Spleen (tissue), 13 donors: ENCODE data around the gene MEAK7. TPM values are rescaled to one million over a fixed set of nuclear protein-coding genes. Genes with fewer than 3 reads are reported as not detected.

Experiments
- DNase-seq: peaks from one replicate; pipeline ENCODE4 v3.0.0-alpha.2; 2020
- H3K27ac ChIP-seq, 8 donors: fragments of 200-600 bp; sonication (generic) in 7 of 8; 1 replicate in 4 of 8; 2 replicates in 4 of 8; pipeline versions ENCODE4 v1.5.0 to v1.8.0; 2016 to 2021; ENCODE audit warnings: inconsistent platforms in 4 of 8, mild to moderate bottlenecking in 4 of 8, moderate library complexity in 1 of 8
- H3K27me3 ChIP-seq, 7 donors: fragments of 200-600 bp; sonication (generic) in 6 of 7; replicated peaks in 1 of 7; 1 replicate in 4 of 7; 2 replicates in 3 of 7; pipeline versions ENCODE4 v1.5.0 to v1.8.0; 2016 to 2021; ENCODE audit warnings: inconsistent platforms in 3 of 7, mild to moderate bottlenecking in 1 of 7
- H3K36me3 ChIP-seq, 6 donors: fragments of 200-600 bp; sonication (generic) in 5 of 6; 1 replicate in 4 of 6; 2 replicates in 2 of 6; pipeline versions ENCODE4 v1.5.0 to v1.8.0; 2016 to 2021; ENCODE audit warnings: inconsistent platforms in 2 of 6
- H3K4me1 ChIP-seq, 6 donors: fragments of 200-600 bp; sonication (generic) in 5 of 6; 1 replicate in 3 of 6; 2 replicates in 3 of 6; pipeline versions ENCODE4 v1.5.0 to v1.8.0; 2016 to 2021; ENCODE audit warnings: inconsistent platforms in 3 of 6
- H3K4me3 ChIP-seq, 8 donors: fragments of 200-600 bp; sonication (generic) in 7 of 8; 1 replicate in 4 of 8; 2 replicates in 4 of 8; pipeline versions ENCODE4 v1.5.0 to v1.8.0; 2016 to 2021; ENCODE audit warnings: inconsistent platforms in 4 of 8, mild to moderate bottlenecking in 4 of 8, moderate library complexity in 2 of 8
- H3K9me3 ChIP-seq, 8 donors: fragments of 200-600 bp; sonication (generic) in 7 of 8; 1 replicate in 4 of 8; 2 replicates in 4 of 8; pipeline versions ENCODE4 v1.5.0 to v1.8.0; 2016 to 2021; ENCODE audit warnings: inconsistent platforms in 4 of 8
- CTCF ChIP-seq, 11 experiments: fragments of 200-600 bp in 7 of 11; fragments of 450-650 bp in 4 of 11; sonication (generic) in 4 of 11; IDR thresholded peaks in 8 of 11; conservative IDR thresholded peaks in 3 of 11; 1 replicate in 7 of 11; 2 replicates in 4 of 11; pipeline versions ENCODE4 v1.4.0 to v1.8.0; 2016 to 2021; ENCODE audit warnings: antibody characterized with exemption in 11 of 11, inconsistent platforms in 4 of 11, mild to moderate bottlenecking in 1 of 11
- POLR2A ChIP-seq, 3 donors: fragments of 450-650 bp; IDR thresholded peaks; one replicate each; pipeline ENCODE4 v1.5.1; 2017; ENCODE audit warnings: antibody characterized with exemption in 3 of 3, mild to moderate bottlenecking in 1 of 3
- POLR2AphosphoS5 ChIP-seq, 3 donors: sonication (generic); formaldehyde crosslinking; IDR thresholded peaks; one replicate each; pipeline ENCODE4 v1.5.1; 2017; ENCODE audit warnings: antibody characterized with exemption in 3 of 3
- WGBS, 5 donors: extraction: QIAGEN DNeasy Blood & Tissue Kit in 3 of 5; methylation state at CpG; one replicate each; pipeline versions ENCODE4 v1.1.5 to v1.1.7; 2013 to 2018; 5-methylcytosine and 5-hydroxymethylcytosine counted together
- intact Hi-C: fragments of 100-400 bp; cut with DNase I; formaldehyde crosslinking; loops from one replicate; pipeline ENCODE4 v1.15.0; 2023; ENCODE audit warnings: low total_unique reads
- long read RNA-seq, 2 donors: transcript quantifications; one replicate each; lab custom pipeline, GENCODE V29; 2026
- polyA plus RNA-seq, 3 donors: library from polyadenylated mRNA; stranded (reverse); fragments of 200-250 nt; gene quantifications; one replicate each; pipeline ENCODE4 v1.2.1, GENCODE V29; 2013
- total RNA-seq, 7 donors: library from RNA; depleted of rRNA in 3 of 7; stranded (reverse); fragments of >200 nt in 3 of 7; fragmentation: NEBNext Ultra II Directional in 4 of 7; extraction: Animal tissue kit (Norgen Biotek cat#: 25700) in 4 of 7; gene quantifications; one replicate each; pipeline versions ENCODE4 v1.1.0 to v1.2.1, GENCODE V29; 2016 to 2021
- donor health status: healthy with polysubstance abuse.
- donor health status: DM: no; HTN: no; CAD: no; lungs with moderate emphysema.
- donor health status: DM: no; HTN: no; CAD: no.
- donor health status: Bipolar disorder and iron deficiency.
- donor health status: healthy.
- donor health status: DM: no; HTN: no; CAD: no.
- donor health status: DM: yes; HTN: yes; CAD: no.

MEAK7 gene
- total RNA-seq, result 10 to 100 TPM in 5 of 7 donors, 1 to 10 TPM in 2; 9.4 to 14.9 (median 11.1) TPM
- 1 to 10 TPM; 1.5 to 2.7 (median 1.5) TPM for polyA plus RNA-seq
- long read RNA-seq, donor 1, partial matches to known transcripts, result 0 of 2 reads
- long read RNA-seq, donor 1, other reads (novel, unspliced or antisense), result 0 of 2 reads
- long read RNA-seq, donor 2, full-length matches to known transcripts, result 1 of 1 reads
- long read RNA-seq, donor 2, partial matches to known transcripts, result 0 of 1 reads
- long read RNA-seq, donor 2, other reads (novel, unspliced or antisense), result 0 of 1 reads

- Histone ChIP-seq H3K9me3 (no peaks in the 10 kb centered on the region), H3K4me1 (peaks cover 23 to 55% (median 39%) of the 10 kb centered on the region in 6 donors), H3K4me3 (peak within 1 kb of the TSS; percentile 36 to 82 (median 68)), H3K36me3 (peaks cover 0 to 17% (median 0%) of the 10 kb centered on the region in 6 donors), H3K27me3 (no peaks in the 10 kb centered on the region), H3K27ac (peak within 1 kb of the TSS; percentile 49 to 89 (median 80))
- intact Hi-C loops, result no loop called here
- DNase-seq, result peak; percentile 99
- TF ChIP-seq CTCF (IDR thresholded peaks at IDR 0.05 in 8 of 11, conservative IDR thresholded peaks at IDR 0.05 in 3 of 11) (peak in 4 of 11 experiments; percentile 10 to 43 (median 22)), POLR2AphosphoS5 (IDR thresholded peaks at IDR 0.05) (peak; percentile 76 to 90 (median 89)), POLR2A (IDR thresholded peaks at IDR 0.05) (no peak)
- 3 to 5% (median 4%) methylated on average over 35 to 45 of the region's 45 CpGs for WGBS, 5 donors
Observed at GRCh38 chr16:84504420-84505248, at the start of gene MEAK7. Gene MEAK7 (minus strand): TSS chr16:84504659. CDS start chr16:84498086, 6,573 bp downstream.

- no peak for TF ChIP-seq POLR2A (IDR thresholded peaks at IDR 0.05)
- TF ChIP-seq CTCF (IDR thresholded peaks at IDR 0.05 in 8 of 11, conservative IDR thresholded peaks at IDR 0.05 in 3 of 11), result no peak
- TF ChIP-seq POLR2AphosphoS5 (IDR thresholded peaks at IDR 0.05), result peak in 2 of 3 donors; percentile 22 to 55
- Histone ChIP-seq H3K27ac (peak overlapping the region in 6 of 8 donors; percentile 49 to 76 (median 64)), H3K4me1 (peaks cover 3 to 65% (median 28%) of the 10 kb centered on the region in 6 donors), H3K27me3 (no peaks in the 10 kb centered on the region), H3K36me3 (no peaks in the 10 kb centered on the region), H3K9me3 (no peaks in the 10 kb centered on the region), H3K4me3 (peak overlapping the region in 3 of 8 donors; percentile 20 to 53 (median 25))
- DNase-seq, result peak; percentile 67
- intact Hi-C loops, result loop anchor here (10.0 kb wide), 1 partner anchor 61 kb away; the partner anchor contains the start of gene COTL1
- 58 to 68% (median 62%) methylated on average over 8 to 11 of the region's 11 CpGs for WGBS, 5 donors
Observed at GRCh38 chr16:84553873-84554399, 49.5 kb upstream of the MEAK7 start.

GRCh38 chr16:84552135-84552534 is 47.7 kb upstream of the MEAK7 start:
- peak; percentile 59 for DNase-seq
- H3K36me3 ChIP-seq, result no peaks in the 10 kb centered on the region
- WGBS, 5 donors, result 35 to 70% (median 60%) methylated on average over 4 of the region's 4 CpGs
- H3K27ac ChIP-seq, result peak overlapping the region in 4 of 8 donors; percentile 13 to 73 (median 70)
- TF ChIP-seq CTCF (IDR thresholded peaks at IDR 0.05 in 8 of 11, conservative IDR thresholded peaks at IDR 0.05 in 3 of 11) (no peak), POLR2AphosphoS5 (IDR thresholded peaks at IDR 0.05) (no peak), POLR2A (IDR thresholded peaks at IDR 0.05) (no peak)
- H3K27me3 ChIP-seq, result no peaks in the 10 kb centered on the region
- H3K4me3 ChIP-seq, result peak overlapping the region in 2 of 8 donors; percentile 4 to 38
- H3K9me3 ChIP-seq, result no peaks in the 10 kb centered on the region
- intact Hi-C loops, result loop anchor here (10.0 kb wide), 1 partner anchor 63 kb away; the partner anchor contains the start of gene COTL1
- peaks cover 6 to 83% (median 34%) of the 10 kb centered on the region in 6 donors for H3K4me1 ChIP-seq
